ENCODE data around the gene ARHGEF18.

DNA sequence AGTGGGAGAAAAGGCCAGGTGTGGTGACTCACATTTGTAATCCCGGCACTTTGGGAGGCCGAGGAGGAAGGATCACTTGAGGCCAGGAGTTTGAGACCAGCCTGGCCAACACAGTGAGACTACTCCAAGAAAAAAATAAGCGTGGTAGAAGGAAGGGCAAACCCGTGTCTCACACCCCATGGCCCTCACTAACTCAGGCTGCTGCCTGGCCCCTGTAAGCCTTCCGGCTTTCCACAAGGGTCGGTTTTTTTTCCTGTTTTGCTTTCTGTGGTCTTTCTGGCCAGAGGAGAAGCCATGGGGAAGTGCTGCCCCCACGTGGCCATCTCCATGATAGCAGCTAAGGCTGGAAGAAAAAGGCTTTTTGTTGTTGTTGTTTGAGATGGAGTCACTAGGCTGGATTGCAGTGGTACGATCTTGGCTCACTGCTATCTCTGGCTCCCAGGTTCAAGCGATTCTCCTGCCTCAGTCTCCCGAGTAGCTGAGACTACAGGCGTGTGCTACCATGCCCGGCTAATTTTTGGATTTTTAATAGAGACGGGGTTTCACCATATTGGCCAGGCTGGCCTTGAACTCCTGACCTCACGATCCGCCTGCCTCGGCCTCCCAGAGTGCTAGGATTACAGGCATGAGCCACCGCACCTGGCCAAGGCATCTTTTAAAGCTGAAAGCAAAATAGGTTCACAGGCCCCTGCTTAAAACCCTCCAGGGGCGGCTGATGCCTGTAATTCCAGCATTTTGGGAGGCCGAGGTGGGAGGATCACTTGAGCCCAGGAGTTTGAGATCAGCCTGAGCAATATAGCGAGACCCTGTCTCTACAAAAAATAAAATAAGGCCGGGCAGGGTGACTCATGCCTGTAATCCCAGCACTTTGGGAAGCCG, 7.5 kb upstream of the ARHGEF18 start:
- no peak for TF ChIP-seq POLR2AphosphoS5 (IDR thresholded peaks at IDR 0.05; ENCODE audit: borderline replicate concordance, low read depth, low read length)
- TF ChIP-seq EZH2 (IDR thresholded peaks at IDR 0.05): no peak
- no peak for TF ChIP-seq FOXP2 (optimal IDR thresholded peaks at IDR 0.05; ENCODE audit: control extremely low read depth, extremely low read length, insufficient read depth)
